HUES64 (cell line): ENCODE results near the gene CENPU.

ENCODE experiments used
- H3K27ac ChIP-seq: 2 replicates; pipeline ENCODE4 v1.7.0; 2013; ENCODE audit warnings: low read depth, low read length, inconsistent platforms
- H3K27me3 ChIP-seq: 2 replicates; pipeline ENCODE4 v1.6.1; 2013; ENCODE audit warnings: mild to moderate bottlenecking, low read length; ENCODE audit not compliant: insufficient read depth
- H3K36me3 ChIP-seq: 2 replicates; pipeline ENCODE4 v1.6.1; 2013; ENCODE audit warnings: mild to moderate bottlenecking, low read length; ENCODE audit not compliant: insufficient read depth
- H3K4me1 ChIP-seq: 2 replicates; pipeline ENCODE4 v1.6.1; 2013; ENCODE audit warnings: mild to moderate bottlenecking, low read length, moderate library complexity; ENCODE audit not compliant: insufficient read depth
- H3K4me3 ChIP-seq: 2 replicates; pipeline ENCODE4 v1.5.1; 2013; ENCODE audit warnings: mild to moderate bottlenecking, low read length, moderate library complexity
- H3K9ac ChIP-seq: 2 replicates; pipeline ENCODE4 v1.6.1; 2013; ENCODE audit warnings: mild to moderate bottlenecking, low read depth, low read length
- H3K9me3 ChIP-seq: 2 replicates; pipeline ENCODE4 v1.6.1; 2013; ENCODE audit warnings: low read depth, low read length; ENCODE audit not compliant: insufficient read depth
- WGBS: fragments of 150-250, 120-280 bp; methylation state at CpG from one replicate; pipeline ENCODE4 v1.1.7; 2013; ENCODE audit warnings: missing lambda C conversion rate; 5-methylcytosine and 5-hydroxymethylcytosine counted together

The CENPU gene

DNA sequence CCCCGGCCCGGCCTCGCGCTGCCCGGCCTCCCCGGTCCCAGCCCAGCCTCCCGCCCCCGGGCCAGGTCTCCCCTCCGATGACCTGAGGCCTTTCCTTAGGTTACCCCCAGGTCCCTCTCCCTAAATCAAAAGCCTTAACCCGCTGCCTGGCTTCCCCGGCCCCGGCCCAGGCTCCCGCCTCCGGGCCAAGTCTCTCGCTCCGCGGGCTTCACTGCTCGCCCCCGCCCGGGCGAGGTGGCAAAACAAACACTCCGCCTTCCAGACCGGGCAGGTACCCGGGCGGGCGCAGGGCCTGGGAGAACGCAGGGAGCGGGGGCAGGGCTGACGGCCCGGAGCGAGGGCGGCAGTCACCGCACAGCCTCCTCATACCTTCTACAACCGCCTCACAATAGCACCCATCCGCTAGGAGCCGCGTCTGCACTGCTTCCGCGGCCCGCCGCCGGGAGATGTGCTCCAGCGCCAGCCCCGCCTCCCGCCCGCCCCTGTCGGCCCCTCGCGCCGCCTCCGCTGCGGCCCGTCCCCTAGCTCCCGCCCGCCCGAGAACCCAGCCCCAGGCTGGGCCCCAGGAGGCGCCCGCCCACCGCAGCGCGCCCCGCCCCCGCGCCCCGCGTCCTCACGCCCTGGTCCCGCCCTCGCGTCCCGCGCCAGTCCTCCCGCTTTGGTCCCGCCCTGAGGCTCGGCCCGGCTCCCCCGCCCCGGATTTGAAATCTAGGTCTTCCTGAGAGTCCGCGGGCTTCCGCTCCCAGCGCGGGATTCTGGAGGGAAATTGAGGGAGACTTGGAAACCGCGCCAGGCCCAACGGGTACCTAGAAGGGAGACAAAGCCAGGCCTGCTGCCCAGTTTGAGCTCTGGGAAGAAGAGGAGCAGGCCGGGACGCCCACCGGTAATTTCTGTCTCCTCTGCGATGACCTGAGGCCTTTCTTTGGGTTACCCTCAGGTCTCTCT is 84.6 kb downstream of the CENPU start, which contains the start of the genes CASP3 and PRIMPOL:
Gene CASP3 (minus strand): TSS at position 422 of the 945 bp plus-strand sequence. CDS start 10,994 bp downstream, outside the sequence.
Gene PRIMPOL (plus strand): TSS at position 713 of the 945 bp plus-strand sequence. CDS start 7,403 bp downstream, outside the sequence.
- Histone ChIP-seq H3K4me3 (peak within 1 kb of the TSS; percentile 75), H3K27me3 (no peaks in the 10 kb centered on the region), H3K36me3 (peaks cover 14% of the 10 kb centered on the region), H3K9me3 (no peaks in the 10 kb centered on the region), H3K4me1 (peaks cover 43% of the 10 kb centered on the region), H3K27ac (peak within 1 kb of the TSS; percentile 91), H3K9ac (peak within 1 kb of the TSS; percentile 86)
- under 1% methylated on average over 90 of the region's 90 CpGs for WGBS

DNA sequence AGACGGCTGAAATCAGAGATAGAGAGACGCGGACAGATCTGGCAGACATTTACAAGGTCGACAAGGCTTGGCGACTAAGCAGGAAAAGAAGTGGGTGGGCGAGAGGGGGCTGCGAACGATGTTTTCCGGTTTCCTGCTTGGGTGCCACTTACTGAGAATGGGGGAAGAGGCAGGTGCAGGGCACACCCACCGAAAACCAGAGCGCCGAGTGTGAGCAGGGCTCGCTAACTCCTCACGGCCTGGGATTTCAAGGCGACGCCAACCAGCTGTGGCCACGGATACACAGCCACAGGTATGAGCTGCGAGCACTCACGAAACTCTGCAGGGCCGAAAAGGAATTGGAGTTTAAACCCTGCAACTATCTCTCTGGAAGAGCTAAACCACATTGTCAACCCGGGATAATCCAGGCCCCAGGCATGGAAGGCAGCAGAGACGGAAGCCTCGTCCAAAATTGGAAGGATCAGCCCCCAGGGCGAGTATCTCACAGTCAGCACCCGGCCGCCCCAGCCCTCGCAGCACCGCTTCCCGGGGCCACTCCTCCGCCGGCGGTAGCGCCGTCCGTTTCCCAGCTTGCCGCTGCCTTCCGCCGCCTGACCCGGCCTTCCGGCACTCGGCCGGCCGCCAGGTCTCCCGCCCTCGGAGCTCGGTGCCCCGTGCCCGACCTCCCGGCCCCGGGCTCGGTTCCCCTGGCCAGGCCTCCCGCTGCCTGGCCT is 85.4 kb downstream of the CENPU start:
- H3K9ac ChIP-seq = peak overlapping the region; percentile 78
- under 1% methylated on average over 52 of the region's 52 CpGs for WGBS
- no peaks in the 10 kb centered on the region for H3K27me3 ChIP-seq
- peak overlapping the region; percentile 90 for H3K27ac ChIP-seq
- H3K36me3 ChIP-seq = peaks cover 14% of the 10 kb centered on the region
- peak overlapping the region; percentile 75 for H3K4me3 ChIP-seq
- H3K9me3 ChIP-seq = no peaks in the 10 kb centered on the region
- peaks cover 51% of the 10 kb centered on the region for H3K4me1 ChIP-seq

- H3K27me3 ChIP-seq = no peaks in the 10 kb centered on the region
- H3K4me1 ChIP-seq = peaks cover 53% of the 10 kb centered on the region
- WGBS = 2% methylated on average over 6 of the region's 6 CpGs
- H3K9ac ChIP-seq = peak overlapping the region; percentile 78
- peak overlapping the region; percentile 75 for H3K4me3 ChIP-seq
- H3K27ac ChIP-seq = peak overlapping the region; percentile 36; the same call in 1 of the 2 replicates
- no peaks in the 10 kb centered on the region for H3K9me3 ChIP-seq
- peaks cover 14% of the 10 kb centered on the region for H3K36me3 ChIP-seq
These were observed 85.9 kb downstream of the CENPU start for GRCh38 chr4:184648054-184648312.

DNA sequence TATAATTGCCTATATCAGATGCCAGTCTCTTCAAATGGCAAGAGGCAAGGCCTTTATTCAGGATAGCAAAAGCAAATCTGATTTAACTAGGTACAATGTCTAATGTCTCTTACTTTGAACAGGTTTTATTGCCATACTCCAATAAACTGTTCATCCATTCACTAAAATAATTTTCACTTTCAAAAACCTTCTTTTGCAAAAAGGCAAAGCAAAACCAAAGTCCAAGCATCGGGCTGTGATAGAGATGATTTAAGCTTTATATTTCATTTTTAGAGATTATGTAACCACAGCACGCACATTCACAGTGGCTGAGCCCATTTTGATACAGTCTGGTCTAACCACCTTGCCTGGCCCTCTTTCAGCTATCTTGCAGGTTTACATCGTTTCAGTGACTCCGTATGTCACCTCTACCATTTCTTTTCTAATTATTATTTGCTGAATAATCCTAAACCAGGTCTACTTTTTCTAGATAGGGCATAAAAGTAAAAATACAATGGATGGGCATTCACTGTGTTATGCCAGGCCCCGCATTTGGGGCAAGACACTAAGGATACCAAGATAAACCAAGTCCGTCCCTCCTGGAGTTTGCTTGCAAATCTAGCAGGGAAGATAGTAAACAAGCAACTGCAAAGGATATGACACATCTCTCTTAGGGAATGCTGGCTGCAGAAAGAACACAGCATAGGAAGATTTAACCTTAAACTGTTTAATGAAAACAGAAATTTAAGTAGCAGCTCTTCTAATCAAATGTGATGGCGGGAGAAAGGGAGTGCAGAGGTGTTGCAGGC is 86.4 kb downstream of the CENPU start:
- no peaks in the 10 kb centered on the region for H3K9me3 ChIP-seq
- H3K4me1 ChIP-seq = peaks cover 59% of the 10 kb centered on the region
- peaks cover 18% of the 10 kb centered on the region for H3K36me3 ChIP-seq
- peak overlapping the region; percentile 75 for H3K4me3 ChIP-seq
- peak overlapping the region; percentile 78; the same call in 1 of the 2 replicates for H3K9ac ChIP-seq
- H3K27ac ChIP-seq = no peak overlapping the region
- 51% methylated on average over 7 of the region's 7 CpGs for WGBS
- no peaks in the 10 kb centered on the region for H3K27me3 ChIP-seq

DNA sequence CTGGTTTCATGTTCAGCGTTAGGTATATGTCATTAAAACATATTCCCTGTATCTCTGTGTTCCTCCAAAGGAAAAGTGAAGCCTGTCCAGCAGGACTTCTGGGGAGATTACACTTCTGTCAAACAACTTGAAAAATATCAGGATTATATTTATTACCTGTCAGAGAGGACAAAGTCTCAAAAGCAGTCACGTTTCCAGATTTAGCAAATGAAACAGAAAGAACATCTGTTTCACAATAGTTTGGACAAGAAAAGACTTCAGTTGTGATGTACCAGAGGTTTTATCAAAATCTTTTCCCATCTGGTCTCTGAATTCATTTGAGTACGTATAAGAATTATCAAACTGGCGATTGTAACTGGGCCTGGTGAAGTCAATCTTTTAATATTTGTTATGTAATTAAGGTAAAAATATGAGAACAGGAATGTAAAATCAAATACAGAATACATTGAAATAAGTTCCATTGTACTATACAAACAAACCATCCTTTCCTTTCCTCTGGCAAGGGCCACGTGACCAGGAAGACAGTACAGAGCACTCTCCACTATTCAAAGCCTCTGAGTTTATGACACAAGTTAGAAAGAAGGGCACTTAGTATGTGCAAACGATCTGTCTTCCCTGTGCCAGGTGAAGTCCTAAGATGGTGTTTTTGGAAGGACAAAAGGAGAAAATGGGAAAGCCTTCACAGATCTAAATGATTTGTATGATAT is 87.8 kb downstream of the CENPU start:
- WGBS = 87% methylated on average over 6 of the region's 6 CpGs
- Histone ChIP-seq H3K9me3 (no peaks in the 10 kb centered on the region), H3K4me1 (peaks cover 51% of the 10 kb centered on the region), H3K36me3 (peaks cover 20% of the 10 kb centered on the region), H3K4me3 (peak overlapping the region; percentile 12; the same call in 1 of the 2 replicates), H3K27ac (no peak overlapping the region), H3K27me3 (no peaks in the 10 kb centered on the region), H3K9ac (no peak overlapping the region)

DNA sequence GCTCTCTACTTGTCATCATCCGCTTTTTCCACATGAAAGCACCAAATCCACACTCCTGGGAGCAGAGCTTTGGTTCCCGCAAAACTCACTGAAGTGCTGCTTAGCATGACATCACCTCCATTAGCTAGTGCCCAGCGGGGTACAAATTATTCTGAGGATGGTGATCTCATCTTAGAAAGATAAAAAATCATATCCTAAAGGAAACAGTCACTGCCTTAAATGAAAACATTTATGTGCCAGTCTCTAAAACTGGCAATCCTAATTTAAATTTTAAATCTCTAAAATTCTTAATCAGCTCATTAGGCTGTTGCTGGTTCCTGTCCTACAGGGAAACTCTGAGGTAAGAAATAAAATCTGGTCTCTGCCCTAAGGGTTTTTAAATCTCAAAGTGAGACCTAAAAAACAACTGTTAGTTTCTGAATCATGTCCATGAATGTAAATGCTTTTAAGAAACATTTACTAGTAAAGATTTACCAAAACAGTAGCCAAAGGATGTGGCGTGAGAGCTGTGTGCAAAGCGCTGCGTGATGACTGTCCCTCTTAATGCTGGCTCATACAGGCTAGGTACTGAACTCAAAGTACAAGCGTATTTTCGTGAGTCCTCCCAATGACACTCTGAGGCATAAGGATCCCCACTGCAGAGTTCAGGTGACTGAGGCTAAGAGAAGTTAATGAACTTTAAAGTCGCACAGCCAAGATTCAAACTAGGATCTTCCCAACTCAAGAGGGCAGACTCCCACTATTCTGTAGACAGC is 89.2 kb downstream of the CENPU start:
- Histone ChIP-seq H3K27me3 (no peaks in the 10 kb centered on the region), H3K27ac (peak overlapping the region; percentile 73; the same call in 1 of the 2 replicates), H3K9ac (peak overlapping the region; percentile 15; the same call in 1 of the 2 replicates), H3K4me3 (0 out of 2 replicates have a peak overlapping the region, but pooled peaks have one; percentile 22), H3K9me3 (no peaks in the 10 kb centered on the region), H3K36me3 (peaks cover 26% of the 10 kb centered on the region), H3K4me1 (peaks cover 47% of the 10 kb centered on the region)
- WGBS = 50% methylated on average over 6 of the region's 9 CpGs
